Transverse colon (tissue), 4 donors: ENCODE results near the gene MS4A3. TPM values are rescaled to one million over a fixed set of nuclear protein-coding genes. Genes with fewer than 3 reads are reported as not detected.

Experiments
- DNase-seq: peaks from one replicate; pipeline ENCODE4 v3.0.0-alpha.2; 2019
- H3K27ac ChIP-seq, 4 donors: fragments of 200-600 bp; sonication (generic); 2 replicates each; pipeline ENCODE4 v1.5.1; 2016 to 2018; ENCODE audit warnings: inconsistent platforms in 4 of 4
- H3K27me3 ChIP-seq: fragments of 200-600 bp; sonication (generic); 2 replicates; pipeline ENCODE4 v1.5.1; 2017; ENCODE audit warnings: inconsistent platforms
- H3K36me3 ChIP-seq, 4 donors: fragments of 200-600 bp; sonication (generic); 2 replicates each; pipeline ENCODE4 v1.5.1; 2017 to 2019; ENCODE audit warnings: inconsistent platforms in 4 of 4
- H3K4me1 ChIP-seq, 4 donors: fragments of 200-600 bp; sonication (generic); 2 replicates each; pipeline ENCODE4 v1.5.1; 2017 to 2020; ENCODE audit warnings: inconsistent platforms in 4 of 4
- H3K4me3 ChIP-seq, 4 donors: fragments of 200-600 bp; sonication (generic); 1 replicate in 1 of 4; 2 replicates in 3 of 4; pipeline versions ENCODE4 v1.5.1 to v1.6.1; 2017 to 2019; ENCODE audit warnings: inconsistent platforms in 4 of 4
- H3K9me3 ChIP-seq, 2 donors: fragments of 200-600 bp; sonication (generic); 2 replicates each; pipeline ENCODE4 v1.5.1; 2017 to 2019; ENCODE audit warnings: inconsistent platforms in 2 of 2
- CTCF ChIP-seq, 5 experiments: fragments of 200-600 bp in 3 of 5; fragments of 450-650 bp in 2 of 5; sonication (generic) in 3 of 5; IDR thresholded peaks; 1 replicate in 2 of 5; 2 replicates in 3 of 5; pipeline ENCODE4 v1.5.1; 2016 to 2017; ENCODE audit warnings: antibody characterized with exemption in 5 of 5, inconsistent platforms in 3 of 5, mild to moderate bottlenecking in 2 of 5, moderate library complexity in 1 of 5
- EP300 ChIP-seq: sonication (generic); formaldehyde crosslinking; IDR thresholded peaks from one replicate; pipeline ENCODE4 v1.6.1; 2017; ENCODE audit warnings: antibody characterized with exemption, low read depth
- POLR2A ChIP-seq: fragments of 450-650 bp; IDR thresholded peaks from one replicate; pipeline ENCODE4 v1.6.1; 2016; ENCODE audit warnings: antibody characterized with exemption, mild to moderate bottlenecking, moderate library complexity
- POLR2AphosphoS5 ChIP-seq, 3 donors: sonication (generic); formaldehyde crosslinking; IDR thresholded peaks; one replicate each; pipeline ENCODE4 v1.6.1; 2016; ENCODE audit warnings: antibody characterized with exemption in 3 of 3
- WGBS, 2 donors: methylation state at CpG; one replicate each; pipeline ENCODE4 v1.1.5; 2018; ENCODE audit warnings: low coverage in 1 of 2; 5-methylcytosine and 5-hydroxymethylcytosine counted together
- in situ Hi-C, 4 donors: fragments of 200-750 bp; cut with MboI; loops; one replicate each; pipeline versions ENCODE4 v1.15.0 to v1.15.1; 2017; ENCODE audit warnings: low sequenced_read_pairs in 3 of 4, low pct_ligation_motif_present in 1 of 4, low pct_unique_long_range_greater_than_20kb in 1 of 4
- intact Hi-C: fragments of 100-400 bp; cut with DNase I; formaldehyde crosslinking; loops from one replicate; pipeline ENCODE4 v1.15.1; 2023; ENCODE audit warnings: low total_unique reads
- total RNA-seq, 4 donors: library from RNA; depleted of rRNA; stranded (reverse); fragments of >200 nt; gene quantifications; one replicate each; pipeline ENCODE4 v1.1.0, GENCODE V29; 2016

MS4A3 gene
- total RNA-seq, 4 donors from 2014 or later: not detected

DNA sequence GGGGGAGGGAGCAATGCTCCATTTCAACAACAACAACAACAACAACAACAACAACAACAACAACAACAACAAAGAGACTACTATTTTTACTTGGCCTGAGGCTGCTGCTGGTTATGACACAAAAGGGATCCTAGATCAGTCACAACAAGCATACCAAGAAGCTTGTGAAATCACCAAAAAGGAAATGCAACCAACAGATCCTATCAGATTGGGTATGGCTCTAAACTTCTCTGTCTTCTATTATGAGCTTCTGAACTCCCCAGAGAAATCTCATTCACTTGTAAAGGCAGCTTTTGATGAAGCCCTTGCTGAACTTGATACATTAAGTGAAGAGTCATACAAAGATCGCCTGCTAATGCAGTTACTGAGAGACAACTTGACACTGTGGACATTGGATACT, 21.5 kb downstream of the MS4A3 start:
- no peak for DNase-seq
- no peaks in the 10 kb centered on the region for H3K9me3 ChIP-seq
- WGBS, 2 donors: 82 to 91% methylated on average over 1 of the region's 1 CpG
- in situ Hi-C loops: no loop called here
- no peaks in the 10 kb centered on the region for H3K27me3 ChIP-seq
- H3K4me1 ChIP-seq: no peaks in the 10 kb centered on the region
- intact Hi-C loops: no loop called here
- H3K4me3 ChIP-seq: no peak overlapping the region
- no peak for TF ChIP-seq CTCF (IDR thresholded peaks at IDR 0.05)
- no peak for TF ChIP-seq POLR2AphosphoS5 (IDR thresholded peaks at IDR 0.05)
- TF ChIP-seq EP300: no peak
- TF ChIP-seq POLR2A: no peak
- H3K36me3 ChIP-seq: no peaks in the 10 kb centered on the region
- H3K27ac ChIP-seq: no peak overlapping the region

DNA sequence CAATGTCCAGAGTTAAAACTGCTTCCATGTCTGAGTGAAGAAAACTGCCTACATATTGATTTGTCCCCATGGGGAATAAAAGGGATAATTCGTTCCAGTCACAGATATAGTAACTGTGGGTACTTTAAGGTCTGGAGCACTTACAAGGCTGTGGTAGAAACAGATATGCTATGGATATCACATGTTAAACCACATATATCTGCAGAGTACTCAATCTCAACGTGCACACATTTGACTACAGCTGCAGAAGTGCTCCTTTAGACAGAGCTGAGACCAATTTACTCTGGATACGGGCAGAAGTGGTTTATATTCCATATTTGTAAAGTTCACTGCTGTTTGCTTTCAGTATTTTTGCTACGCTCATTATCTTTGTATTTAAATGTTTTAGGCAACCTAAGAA, 22.3 kb downstream of the MS4A3 start:
- DNase-seq: no peak
- no peaks in the 10 kb centered on the region for H3K36me3 ChIP-seq
- no peak for TF ChIP-seq EP300
- no peak for TF ChIP-seq POLR2A
- TF ChIP-seq POLR2AphosphoS5 (IDR thresholded peaks at IDR 0.05): no peak
- intact Hi-C loops: no loop called here
- H3K9me3 ChIP-seq: no peaks in the 10 kb centered on the region
- 66 to 70% methylated on average over 4 of the region's 4 CpGs for WGBS, 2 donors
- H3K4me1 ChIP-seq: no peaks in the 10 kb centered on the region
- no peak overlapping the region for H3K4me3 ChIP-seq
- H3K27me3 ChIP-seq: no peaks in the 10 kb centered on the region
- no peak overlapping the region for H3K27ac ChIP-seq
- in situ Hi-C loops: no loop called here

- 52 to 74% methylated on average over 2 to 3 of the region's 3 CpGs for WGBS, 2 donors
These were observed 24.1 kb downstream of the MS4A3 start for GRCh38 chr11:60080535-60080934.

DNA sequence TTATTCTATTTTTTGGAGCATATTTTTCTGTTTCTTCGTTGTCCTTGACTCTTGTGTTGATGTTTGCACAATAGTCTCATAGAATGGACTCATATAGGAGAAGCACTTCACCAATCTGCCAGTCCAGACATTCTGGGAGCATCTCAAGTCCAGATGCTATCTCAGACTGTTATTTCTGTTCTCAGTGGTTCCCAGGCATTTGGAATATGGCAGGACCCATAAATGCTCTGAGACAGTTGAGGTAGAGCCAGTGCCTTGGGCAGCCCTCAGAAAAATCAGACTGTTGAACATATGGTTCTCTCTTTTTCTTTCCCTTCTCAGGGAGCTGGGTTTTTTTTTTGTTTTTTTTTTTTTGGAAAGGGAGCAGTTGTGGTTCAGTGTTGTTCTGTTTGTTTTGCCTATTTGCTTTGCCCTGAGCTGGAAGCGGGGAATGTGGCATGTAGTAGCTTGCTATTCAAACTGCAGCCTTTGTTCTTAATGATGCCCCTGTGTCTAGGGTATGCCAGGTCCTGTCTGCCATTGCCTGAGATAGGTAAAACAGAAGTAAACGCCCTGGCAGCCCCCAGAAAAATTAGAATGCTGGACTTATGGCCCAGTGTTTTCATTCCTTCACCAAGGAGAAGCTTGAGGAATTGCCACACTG, 28.3 kb downstream of the MS4A3 start:
- Histone ChIP-seq H3K36me3 (no peaks in the 10 kb centered on the region), H3K4me1 (no peaks in the 10 kb centered on the region), H3K27ac (no peak overlapping the region), H3K27me3 (no peaks in the 10 kb centered on the region), H3K9me3 (no peaks in the 10 kb centered on the region), H3K4me3 (no peak overlapping the region)
- 63 to 75% methylated on average over 2 to 3 of the region's 3 CpGs for WGBS, 2 donors
- TF ChIP-seq POLR2A: no peak
- TF ChIP-seq CTCF (IDR thresholded peaks at IDR 0.05): no peak
- no peak for TF ChIP-seq POLR2AphosphoS5 (IDR thresholded peaks at IDR 0.05)
- no peak for TF ChIP-seq EP300
- DNase-seq: no peak
- in situ Hi-C loops (no loop called here), intact Hi-C loops (no loop called here)

More at GRCh38 chr11:60080535-60080934, 24.1 kb downstream of the MS4A3 start:
- Histone ChIP-seq H3K4me1 (no peaks in the 10 kb centered on the region), H3K36me3 (no peaks in the 10 kb centered on the region), H3K9me3 (no peaks in the 10 kb centered on the region), H3K27ac (no peak overlapping the region), H3K4me3 (no peak overlapping the region), H3K27me3 (no peaks in the 10 kb centered on the region)
- DNase-seq: no peak
- in situ Hi-C loops: no loop called here
- intact Hi-C loops: no loop called here
- TF ChIP-seq POLR2A: no peak
- no peak for TF ChIP-seq EP300
- no peak for TF ChIP-seq CTCF (IDR thresholded peaks at IDR 0.05)
- TF ChIP-seq POLR2AphosphoS5 (IDR thresholded peaks at IDR 0.05): no peak

- no peaks in the 10 kb centered on the region for H3K4me1 ChIP-seq
- DNase-seq: no peak
- no peaks in the 10 kb centered on the region for H3K9me3 ChIP-seq
- no peak overlapping the region for H3K4me3 ChIP-seq
- H3K27me3 ChIP-seq: no peaks in the 10 kb centered on the region
- 79 to 80% methylated on average over 2 of the region's 2 CpGs for WGBS, 2 donors
- TF ChIP-seq EP300 (no peak), POLR2AphosphoS5 (IDR thresholded peaks at IDR 0.05) (no peak), CTCF (IDR thresholded peaks at IDR 0.05) (no peak)
- in situ Hi-C loops (no loop called here), intact Hi-C loops (no loop called here)
- no peaks in the 10 kb centered on the region for H3K36me3 ChIP-seq
- H3K27ac ChIP-seq: no peak overlapping the region
These were observed 29.4 kb downstream of the MS4A3 start for GRCh38 chr11:60085909-60086308.
